B cell (primary cell): ENCODE measurements around the gene CDR2L. TPM values are rescaled to one million over a fixed set of nuclear protein-coding genes. Genes with fewer than 3 reads are reported as not detected.

Experiments used
- ATAC-seq: fragments of 200-7000 bp; cut with Tn5 transposase; one replicate; pipeline ENCODE4 v1.10.0; 2021; ENCODE audit warnings: low read depth, mild to moderate bottlenecking, moderate number of reproducible peaks, moderate library complexity
- CTCF ChIA-PET: fragments of 350-600 bp; sonication (Branson Sonifier 250); formaldehyde crosslinking; loops from one replicate; lab custom pipeline; 2021; ENCODE audit warnings: antibody characterized with exemption, inconsistent platforms; lab: Charles Lee
- POLR2A ChIA-PET: fragments of 350-600 bp; sonication (Branson Sonifier 250); formaldehyde crosslinking; loops from one replicate; lab custom pipeline; 2021; ENCODE audit warnings: antibody characterized with exemption; lab: Charles Lee
- DNase-seq: peaks from one replicate; pipeline ENCODE4 v3.0.0; 2013
- H2AFZ ChIP-seq: 2 replicates; pipeline ENCODE4 v1.6.1; 2012; ENCODE audit warnings: mild to moderate bottlenecking, low read depth, low read length; ENCODE audit not compliant: insufficient read depth, poor library complexity, severe bottlenecking
- H3K27ac ChIP-seq, 2 donors: 1 replicate in 1 of 2; 2 replicates in 1 of 2; pipeline ENCODE4 v1.5.1; 2012 to 2013; ENCODE audit warnings: low read length in 2 of 2, mild to moderate bottlenecking in 2 of 2, moderate library complexity in 1 of 2
- H3K27me3 ChIP-seq, 4 experiments: fragments of 200-600 bp in 1 of 4; sonication (generic) in 1 of 4; replicated peaks in 1 of 4; 1 replicate in 2 of 4; 2 replicates in 2 of 4; pipeline versions ENCODE4 v1.6.1 to v1.7.0; 2013 to 2016; ENCODE audit warnings: low read length in 3 of 4, mild to moderate bottlenecking in 2 of 4, mixed read lengths in 1 of 4, moderate library complexity in 1 of 4; ENCODE audit not compliant: insufficient read depth in 4 of 4, control insufficient read depth in 3 of 4; ENCODE audit errors: control extremely low read depth in 1 of 4
- H3K36me3 ChIP-seq, 2 experiments: replicated peaks in 1 of 2; 1 replicate in 1 of 2; 2 replicates in 1 of 2; pipeline versions ENCODE4 v1.6.1 to v1.7.1; 2013; ENCODE audit warnings: low read length in 1 of 2; ENCODE audit not compliant: insufficient read depth in 2 of 2, control insufficient read depth in 1 of 2; ENCODE audit errors: control extremely low read depth in 1 of 2, extremely low read depth in 1 of 2
- H3K4me1 ChIP-seq, 2 donors: fragments of 200-600 bp in 1 of 2; sonication (generic) in 1 of 2; 1 replicate in 1 of 2; 2 replicates in 1 of 2; pipeline versions ENCODE4 v1.5.1 to v1.6.1; 2013 to 2017; ENCODE audit warnings: low read length in 2 of 2; ENCODE audit not compliant: control insufficient read depth in 2 of 2, insufficient read depth in 2 of 2
- H3K4me2 ChIP-seq: replicated peaks from 2 replicates; pipeline ENCODE3; 2012; ENCODE audit warnings: mild to moderate bottlenecking, low read depth, low read length; ENCODE audit not compliant: poor library complexity, severe bottlenecking
- H3K4me3 ChIP-seq, 5 experiments: fragments of 200-600 bp in 1 of 5; sonication (generic) in 1 of 5; 1 replicate in 3 of 5; 2 replicates in 2 of 5; pipeline versions ENCODE4 v1.5.1 to v1.7.0; 2011 to 2016; ENCODE audit warnings: low read length in 4 of 5, mild to moderate bottlenecking in 4 of 5, low read depth in 2 of 5, control low read depth in 1 of 5, moderate library complexity in 1 of 5; ENCODE audit not compliant: insufficient read depth in 1 of 5; ENCODE audit errors: control extremely low read depth in 1 of 5, extremely low read depth in 1 of 5
- H3K79me2 ChIP-seq: fragments of 200-600 bp; sonication (generic); one replicate; pipeline ENCODE4 v1.6.0; 2016; ENCODE audit warnings: low read length; ENCODE audit not compliant: control insufficient read depth, insufficient read depth
- H3K9ac ChIP-seq: fragments of 200-600 bp; sonication (generic); 2 replicates; pipeline ENCODE4 v1.6.1; 2017; ENCODE audit warnings: mild to moderate bottlenecking, low read length, moderate library complexity
- H3K9me3 ChIP-seq, 3 donors: one replicate each; pipeline versions ENCODE4 v1.6.1 to v1.7.1; 2013; ENCODE audit warnings: low read length in 2 of 3; ENCODE audit not compliant: control insufficient read depth in 2 of 3, insufficient read depth in 1 of 3; ENCODE audit errors: control extremely low read depth in 1 of 3
- H4K20me1 ChIP-seq: 2 replicates; pipeline ENCODE4 v1.6.0; 2012; ENCODE audit warnings: mild to moderate bottlenecking, low read length; ENCODE audit not compliant: insufficient read depth, control insufficient read depth, poor library complexity, severe bottlenecking
- H3K27ac Mint-ChIP-seq: one replicate; pipeline ENCODE4 v1.8.0; 2021; ENCODE audit warnings: mixed read lengths
- H3K27me3 Mint-ChIP-seq: one replicate; pipeline ENCODE4 v1.8.0; 2021; ENCODE audit warnings: mixed read lengths
- H3K4me1 Mint-ChIP-seq: one replicate; pipeline ENCODE4 v1.8.0; 2021; ENCODE audit warnings: mixed read lengths
- H3K4me3 Mint-ChIP-seq: one replicate; pipeline ENCODE4 v1.8.0; 2021; ENCODE audit warnings: mixed read lengths
- H3K9me3 Mint-ChIP-seq: one replicate; pipeline ENCODE4 v1.8.0; 2022; ENCODE audit warnings: mixed read lengths; ENCODE audit not compliant: insufficient read depth
- CTCF ChIP-seq: fragments of 200-600 bp; IDR thresholded peaks from one replicate; pipeline ENCODE4 v1.8.0; 2022; ENCODE audit warnings: antibody characterized with exemption, mild to moderate bottlenecking
- EZH2 ChIP-seq: IDR thresholded peaks from 2 replicates; pipeline ENCODE4 v1.6.1; 2012; ENCODE audit warnings: borderline replicate concordance, low read depth, mild to moderate bottlenecking, moderate library complexity, low read length; ENCODE audit not compliant: insufficient read depth, poor library complexity, severe bottlenecking
- WGBS: methylation state at CpG from one replicate; pipeline ENCODE4 v1.1.5; 2013; ENCODE audit warnings: missing lambda C conversion rate; ENCODE audit not compliant: insufficient coverage; 5-methylcytosine and 5-hydroxymethylcytosine counted together
- intact Hi-C: fragments of 100-400 bp; cut with micrococcal nuclease; formaldehyde crosslinking; loops from one replicate; pipeline ENCODE4 v1.10.0; 2022
- polyA plus RNA-seq: library from polyadenylated mRNA; depleted of rRNA; stranded (reverse); fragments of >200 nt; gene quantifications from 2 replicates; pipeline ENCODE4 v1.2.3, GENCODE V29; 2012
- total RNA-seq, 2 donors: library from RNA; stranded (reverse); fragments of 120-200 nt in 1 of 2; gene quantifications; 1 replicate in 1 of 2; 2 replicates in 1 of 2; pipeline versions ENCODE4 v1.2.3 to v1.2.4, GENCODE V29; 2013 to 2022

CDR2L gene
- total and polyA plus RNA-seq, 2 donors (not counting 1 experiment from before 2014, with no cell fraction given): 0.03 TPM; not detected in 1

- H3K79me2 ChIP-seq: no peaks in the 10 kb centered on the region
- DNase-seq: no peak
- peaks cover 13 to 16% of the 10 kb centered on the region in 2 donors for H3K4me1 ChIP-seq
- WGBS: 8% methylated on average over 13 of the region's 17 CpGs
- Mint-ChIP-seq H3K9me3 (no peaks in the 10 kb centered on the region), H3K4me3 (peak overlapping the region; percentile 86), H3K4me1 (peaks cover 9% of the 10 kb centered on the region), H3K27me3 (peaks cover 27% of the 10 kb centered on the region), H3K27ac (peak overlapping the region; percentile 46)
- POLR2A ChIA-PET: interaction anchor here (0.7 to 1.1 kb wide), 5 partner anchors 9 to 229 kb away, joined by 3 to 4 read pairs (median 3); partner anchors contain the start of genes CDR2L and MRPL58
- intact Hi-C loops: loop anchor here (1.0 kb wide), 2 partner anchors 14 to 39 kb away; partner anchors contain the start of genes CDR2L and MRPL58
- ATAC-seq: no peak
- H3K36me3 ChIP-seq: no peaks in the 10 kb centered on the region
- CTCF ChIA-PET: interaction anchor here (0.6 to 7.7 kb wide), 7 partner anchors 11 to 228 kb away, joined by 3 to 67 read pairs (median 8); partner anchors contain the start of genes MRPL58 and NT5C
- no peak for TF ChIP-seq CTCF
- no peak for TF ChIP-seq EZH2
- H3K4me2 ChIP-seq: peak overlapping the region; percentile 92
- no peaks in the 10 kb centered on the region for H4K20me1 ChIP-seq
- peak overlapping the region; percentile 68 for H3K9ac ChIP-seq
- peak overlapping the region; percentile 84 for H2AFZ ChIP-seq
- H3K27me3 ChIP-seq: peaks cover 0 to 51% (median 13%) of the 10 kb centered on the region in 4 experiments
- no peak overlapping the region for H3K27ac ChIP-seq
- peak overlapping the region in 4 of 5 experiments; percentile 17 to 66 (median 52) for H3K4me3 ChIP-seq
- peaks cover 0 to 6% (median 0%) of the 10 kb centered on the region in 3 donors for H3K9me3 ChIP-seq
Measured at GRCh38 chr17:74972973-74973328, 14.5 kb upstream of the CDR2L start.

GRCh38 chr17:74975943-74976342 lies 11.5 kb upstream of the CDR2L start:
- peaks cover 14% of the 10 kb centered on the region for H3K4me1 Mint-ChIP-seq
- Histone ChIP-seq H3K36me3 (no peaks in the 10 kb centered on the region), H3K4me3 (no peak overlapping the region), H3K9ac (no peak overlapping the region), H3K4me2 (no peak overlapping the region), H3K27ac (no peak overlapping the region), H2AFZ (no peak overlapping the region), H3K4me1 (peaks cover 14 to 16% of the 10 kb centered on the region in 2 donors), H4K20me1 (no peaks in the 10 kb centered on the region), H3K27me3 (peaks cover 0 to 76% (median 17%) of the 10 kb centered on the region in 4 experiments), H3K9me3 (peaks cover 0 to 6% (median 0%) of the 10 kb centered on the region in 3 donors), H3K79me2 (no peaks in the 10 kb centered on the region)
- H3K27ac Mint-ChIP-seq: no peak overlapping the region
- ChIA-PET POLR2A (no interaction called here), CTCF (interaction anchor here (1.5 to 7.7 kb wide), 2 partner anchors 14 to 17 kb away, joined by 6 to 67 read pairs; no protein-coding TSS in a partner anchor)
- 90% methylated on average over 3 of the region's 4 CpGs for WGBS
- TF ChIP-seq CTCF: no peak
- intact Hi-C loops: no loop called here
- H3K27me3 Mint-ChIP-seq: peaks cover 37% of the 10 kb centered on the region
- no peak for DNase-seq
- H3K4me3 Mint-ChIP-seq: no peak overlapping the region
- no peak for ATAC-seq
- H3K9me3 Mint-ChIP-seq: no peaks in the 10 kb centered on the region
